CD4-positive, alpha-beta T cell treated with Interleukin-6 for 4 hours (primary cell): ENCODE measurements around the gene NTMT1.
A peak's percentile ranks its signal among the peaks of the same experiment; 100 is the strongest.
"Not testable (repeated sequence)": the region's sequence is repeated elsewhere in the genome, so short reads cannot be mapped to it uniquely, and the experiment has no call there.

Experiments used
- DNase-seq: peaks from one replicate; pipeline ENCODE4 v3.0.0-alpha.2; 2020; ENCODE audit warnings: mixed read lengths

Gene NTMT1, protein sequence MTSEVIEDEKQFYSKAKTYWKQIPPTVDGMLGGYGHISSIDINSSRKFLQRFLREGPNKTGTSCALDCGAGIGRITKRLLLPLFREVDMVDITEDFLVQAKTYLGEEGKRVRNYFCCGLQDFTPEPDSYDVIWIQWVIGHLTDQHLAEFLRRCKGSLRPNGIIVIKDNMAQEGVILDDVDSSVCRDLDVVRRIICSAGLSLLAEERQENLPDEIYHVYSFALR

DNA sequence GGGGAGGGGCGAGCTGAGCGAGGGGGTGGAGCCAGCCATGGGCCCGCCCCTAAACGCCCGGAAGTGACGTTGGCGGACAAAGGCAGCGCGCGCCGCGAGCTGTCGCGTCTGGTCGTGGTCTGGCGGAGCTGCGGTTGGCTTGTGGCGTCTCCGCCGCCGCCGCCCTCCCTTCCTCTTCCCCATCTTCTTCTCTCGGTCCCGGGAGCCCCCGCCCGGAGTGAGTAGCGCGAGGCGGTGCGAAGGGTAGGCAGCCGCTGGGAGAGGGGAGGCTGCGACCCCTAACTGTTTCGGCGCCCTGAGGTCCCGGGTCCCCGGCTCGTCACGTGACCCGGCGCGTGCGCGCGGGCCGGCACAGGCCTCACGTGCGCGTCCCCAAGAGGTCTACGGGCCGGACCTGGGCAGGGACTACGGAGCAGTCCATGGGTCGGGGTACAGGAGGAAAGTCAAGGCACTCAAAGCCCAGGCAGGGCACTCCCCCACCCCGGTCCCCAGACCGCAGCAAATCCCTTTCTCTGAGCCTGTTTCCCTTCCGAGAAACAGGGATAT, at the start of gene NTMT1:
Gene NTMT1, plus strand, starts transcription at position 85 of the 546 bp plus-strand sequence. CDS start 6,541 bp downstream, outside the sequence.
- peak; percentile 83 for DNase-seq

DNA sequence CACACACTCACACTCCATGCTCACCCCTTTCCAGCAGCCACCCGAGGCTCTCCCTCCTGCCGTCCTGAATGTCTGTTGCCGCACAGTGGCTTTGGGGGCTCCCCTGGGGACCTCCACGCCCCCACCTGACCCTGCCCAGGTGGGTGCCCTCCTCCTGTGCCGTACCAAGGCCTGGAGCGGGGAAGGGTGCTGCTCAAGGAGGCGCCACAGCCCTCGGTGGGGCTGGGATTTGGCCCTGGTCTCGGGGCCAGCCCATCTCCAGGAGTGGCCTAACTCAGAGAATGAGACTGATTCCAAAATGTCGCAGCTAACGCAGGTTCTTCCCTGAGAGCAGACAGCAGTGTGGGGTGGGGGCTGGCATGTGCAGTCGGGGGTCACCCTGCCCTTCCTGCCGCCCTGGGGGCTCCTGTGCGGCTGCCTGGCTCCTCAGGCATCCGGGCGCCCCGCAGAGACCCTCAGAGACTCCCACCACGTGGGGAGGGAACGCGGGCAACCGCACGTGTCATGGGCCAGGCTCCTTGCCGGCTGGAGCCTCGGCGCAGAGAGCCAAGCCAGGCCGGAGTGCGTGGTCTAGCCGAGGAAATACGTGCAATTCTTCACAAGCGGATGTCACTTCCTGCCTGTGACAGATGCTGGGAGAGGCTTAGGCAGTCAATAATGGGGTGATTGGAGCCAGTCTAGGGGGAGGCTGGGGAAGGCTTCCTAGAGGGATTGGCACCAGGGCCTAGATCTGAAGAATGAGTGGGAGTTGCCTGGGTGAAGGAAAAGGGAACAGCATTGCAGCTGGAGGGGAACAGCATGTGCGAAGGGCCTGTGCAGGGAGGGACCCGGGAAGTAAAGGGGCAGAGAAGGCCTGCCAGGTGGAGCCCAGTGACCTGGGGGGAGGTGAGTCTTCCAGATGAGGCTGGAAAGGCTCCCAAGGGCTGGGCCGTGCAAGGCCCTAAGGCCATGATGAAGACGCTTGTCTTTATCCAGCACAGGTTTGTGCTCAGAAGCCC, 49.1 kb upstream of the NTMT1 start:
- no peak for DNase-seq

- no peak for DNase-seq
These were observed 46.7 kb upstream of the NTMT1 start for GRCh38 chr9:129579294-129579693.

DNA sequence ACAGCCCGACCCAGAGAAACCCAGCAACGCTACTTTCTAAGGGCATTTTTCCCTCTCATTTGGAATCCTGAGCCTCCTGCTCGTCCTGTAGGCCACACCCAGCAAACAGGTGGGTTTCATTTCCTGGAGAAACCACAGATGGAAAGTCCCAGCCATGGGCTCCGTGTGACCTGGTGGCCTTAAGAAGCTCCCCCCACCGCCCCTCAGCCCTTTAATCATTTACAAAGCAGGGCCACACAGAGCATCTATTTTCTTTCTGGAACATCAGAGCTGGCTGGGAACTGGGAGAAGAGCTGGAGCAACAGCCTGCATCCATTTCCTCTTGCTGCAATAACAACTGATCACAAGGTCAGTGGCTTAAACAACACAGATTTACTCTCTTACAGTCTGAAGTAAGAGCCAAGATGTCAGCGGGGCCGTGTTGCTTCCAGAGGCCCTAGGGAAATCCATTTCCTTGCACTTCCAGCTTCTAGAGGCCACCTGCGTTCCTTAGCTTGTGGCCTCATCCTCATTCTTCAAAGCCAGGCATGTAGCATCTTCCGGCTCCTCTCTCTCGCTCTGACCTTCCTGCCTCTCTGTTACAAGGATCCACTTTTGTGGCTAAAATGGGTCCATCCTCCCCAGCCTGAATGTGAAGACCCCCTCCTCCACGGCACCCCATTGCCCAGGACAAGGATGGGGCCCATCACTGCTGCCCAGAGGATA, 45.6 kb upstream of the NTMT1 start:
- no peak for DNase-seq

DNA sequence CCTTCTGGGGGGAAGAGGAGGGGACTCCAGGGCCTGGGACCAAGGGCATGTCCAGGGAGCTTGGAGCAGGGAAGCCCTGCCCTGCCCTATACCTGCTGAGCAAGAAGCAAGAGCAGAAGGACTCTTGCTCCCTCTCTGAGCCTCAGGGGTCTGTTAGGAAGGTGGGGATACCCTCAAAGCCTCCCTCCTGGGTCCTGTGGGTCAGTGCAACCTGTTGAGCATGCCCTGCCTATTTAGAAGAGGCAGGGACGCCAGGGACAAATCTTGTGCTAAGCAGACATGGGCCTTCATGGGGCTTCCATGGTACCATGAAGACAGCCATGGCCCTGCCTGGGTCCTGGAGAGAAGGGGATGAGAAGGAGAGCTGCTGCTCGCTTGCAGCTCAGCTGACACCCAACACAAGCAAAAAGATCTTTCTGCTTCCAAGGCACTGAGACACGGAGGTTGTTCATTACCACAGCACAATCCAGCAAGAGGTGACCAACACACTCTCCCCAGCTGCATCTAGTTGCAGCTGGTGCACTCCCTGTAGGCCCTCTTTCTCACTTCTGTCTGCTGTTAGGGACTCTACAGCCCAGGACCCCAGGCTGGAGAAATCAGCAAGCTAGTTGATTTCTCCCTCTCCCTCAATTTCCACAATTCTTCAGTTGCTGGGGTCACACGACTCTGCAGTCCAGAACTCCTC, 44.3 kb upstream of the NTMT1 start:
- no peak for DNase-seq

DNA sequence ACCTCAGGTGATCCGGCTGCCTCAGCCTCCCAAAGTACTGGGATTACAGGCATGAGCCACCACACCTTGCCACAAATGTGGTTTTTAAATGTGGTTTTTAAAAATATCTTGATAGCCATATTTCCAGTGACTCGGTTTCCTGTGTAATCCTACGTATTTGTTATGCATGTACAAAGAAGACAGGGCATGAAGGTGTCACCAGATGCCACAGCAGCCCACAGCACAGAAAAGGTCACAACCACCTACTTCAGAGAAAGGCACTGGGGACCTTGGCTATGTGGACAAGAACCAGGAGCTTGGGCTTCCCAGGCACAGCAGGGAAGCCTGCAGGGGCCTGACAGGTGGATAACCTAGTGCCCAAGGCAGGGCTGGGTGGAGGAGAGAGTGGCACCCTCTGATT, 43.1 kb upstream of the NTMT1 start:
- DNase-seq = no peak

- DNase-seq = no peak
These were observed 42.5 kb upstream of the NTMT1 start for GRCh38 chr9:129583308-129584038.

DNA sequence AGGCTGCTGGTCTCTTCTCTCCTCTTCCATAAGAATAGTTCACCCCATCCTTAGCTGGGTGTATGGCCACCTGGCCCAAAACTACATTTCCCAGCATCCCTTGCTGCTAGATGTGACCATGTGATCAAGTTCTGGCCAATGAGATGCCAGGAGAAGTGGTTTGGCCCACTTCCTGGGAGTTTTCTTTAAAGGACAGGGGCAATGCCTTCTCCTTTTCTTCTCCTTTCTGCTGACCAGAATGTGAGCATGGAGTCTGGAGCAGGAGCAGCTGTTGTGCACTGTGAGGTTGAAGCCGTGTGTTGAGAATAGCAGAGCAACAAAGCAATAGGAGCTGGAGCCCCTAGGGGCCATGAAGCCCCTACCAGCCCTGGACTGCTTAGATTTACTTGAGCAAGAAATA, 41.8 kb upstream of the NTMT1 start:
- DNase-seq = peak; percentile 72

DNA sequence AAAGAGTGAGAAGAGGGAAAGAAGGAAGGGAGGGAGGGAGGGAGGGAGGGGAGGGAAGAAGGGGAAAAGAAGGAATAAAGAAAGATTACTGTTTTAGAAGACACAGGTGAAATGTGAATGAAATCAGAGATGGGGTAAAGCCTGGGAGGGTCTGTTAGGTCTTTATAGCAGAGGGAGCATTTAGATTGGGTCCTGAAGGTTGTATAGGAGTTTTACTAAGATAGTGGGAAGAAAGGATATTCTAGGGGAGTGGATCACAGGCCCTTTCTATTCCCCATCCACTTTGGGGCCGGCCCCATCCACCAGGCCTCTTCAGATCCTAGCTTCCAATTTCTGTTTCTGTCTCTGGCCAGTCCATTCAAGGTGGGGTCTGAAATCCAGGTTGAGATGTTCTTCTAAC, 40.6 kb upstream of the NTMT1 start:
- no peak for DNase-seq

- peak; percentile 33 for DNase-seq
These were observed 39.7 kb upstream of the NTMT1 start for GRCh38 chr9:129586245-129586644.

- DNase-seq = peak; percentile 55
These were observed 39.3 kb upstream of the NTMT1 start for GRCh38 chr9:129586685-129587084.

DNA sequence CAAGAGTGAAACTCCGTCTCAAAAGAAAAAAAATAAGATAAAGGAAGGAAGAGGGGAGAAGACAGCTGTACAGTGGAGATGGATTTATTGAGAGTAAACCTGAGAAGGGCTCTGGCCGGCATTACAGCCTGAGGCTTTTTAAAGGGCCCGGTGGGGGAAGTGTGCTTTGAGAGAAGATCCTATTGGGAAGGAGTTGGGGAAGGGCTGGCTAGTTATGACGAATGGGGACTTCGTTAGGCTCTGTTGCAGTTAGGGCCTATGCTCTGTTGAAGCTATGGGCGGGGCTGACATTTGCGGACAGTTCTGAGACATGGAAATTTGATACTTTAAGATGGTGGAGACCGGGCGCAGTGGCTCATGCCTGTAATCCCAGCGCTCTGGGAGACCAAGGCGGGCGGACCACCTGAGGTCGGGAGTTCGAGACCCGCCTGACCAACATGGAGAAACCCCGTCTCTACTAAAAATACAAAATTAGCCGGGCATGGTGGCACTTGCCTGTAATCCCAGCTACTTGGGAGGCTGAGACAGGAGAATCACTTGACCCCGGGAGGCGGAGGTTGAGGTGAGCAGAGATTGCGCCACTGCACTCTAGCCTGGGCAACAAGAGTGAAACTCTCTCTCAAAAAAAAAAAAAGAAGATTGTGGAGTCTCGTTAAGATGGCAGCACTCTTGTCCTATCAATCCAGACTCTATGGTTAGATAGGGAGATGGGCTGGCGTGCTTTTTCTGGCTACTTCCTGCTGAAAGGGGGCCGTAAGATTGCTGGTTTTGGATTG, 38.3 kb upstream of the NTMT1 start:
- no peak for DNase-seq

GRCh38 chr9:129590466-129590865, 35.5 kb upstream of the NTMT1 start:
- DNase-seq = no peak

GRCh38 chr9:129591916-129592315, 34.0 kb upstream of the NTMT1 start:
- DNase-seq = no peak

DNA sequence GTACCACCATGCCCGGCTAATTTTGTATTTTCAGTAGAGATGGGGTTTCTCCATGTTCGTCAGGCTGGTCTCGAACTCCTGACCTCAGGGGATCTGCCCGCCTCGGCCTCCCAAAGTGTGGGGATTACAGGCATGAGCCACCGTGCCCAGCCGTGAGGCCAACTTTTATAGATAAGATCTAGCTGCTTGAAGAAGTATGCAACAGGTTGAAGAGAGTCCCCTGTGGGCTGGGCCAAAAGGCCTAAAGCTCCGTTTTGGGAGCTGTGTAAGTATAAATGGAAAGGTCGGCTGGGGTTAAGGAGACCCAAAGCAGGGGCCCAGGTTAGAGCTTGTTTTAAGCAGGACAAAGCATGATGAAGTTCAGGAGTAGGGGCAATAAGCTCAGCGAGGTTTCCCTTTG, 33.2 kb upstream of the NTMT1 start:
- DNase-seq = not testable (repeated sequence)

GRCh38 chr9:129594632-129595031, 31.3 kb upstream of the NTMT1 start:
- no peak for DNase-seq

GRCh38 chr9:129595311-129595741, 30.6 kb upstream of the NTMT1 start:
- no peak for DNase-seq

GRCh38 chr9:129595903-129596540, 29.9 kb upstream of the NTMT1 start:
- DNase-seq = no peak

GRCh38 chr9:129596541-129597331, 29.2 kb upstream of the NTMT1 start:
- no peak for DNase-seq
